Measurements from ENCODE around the gene ALDH5A1.

ALDH5A1 gene

DNA sequence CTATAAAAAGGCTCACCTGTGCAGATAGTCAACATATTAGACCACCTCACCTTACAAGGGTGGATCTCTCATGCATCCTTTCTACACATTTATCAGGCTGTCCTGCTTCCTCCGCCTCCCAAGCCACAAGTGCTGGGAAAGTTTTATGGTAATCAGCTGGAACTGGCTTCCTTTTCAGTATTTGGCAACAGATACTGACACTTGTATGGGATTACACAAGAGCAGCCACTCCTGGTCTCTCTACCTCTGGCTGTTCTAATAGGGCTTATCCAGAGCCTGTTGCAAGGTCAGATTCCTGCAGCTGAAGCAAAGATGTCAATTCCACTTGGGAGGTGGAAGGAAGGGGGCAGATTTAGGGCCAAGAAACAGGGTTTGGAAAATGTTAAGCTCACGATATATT, 4.9 kb upstream of the ALDH5A1 start:
- TF ChIP-seq REST (IDR thresholded peaks at IDR 0.05; ENCODE audit: insufficient read depth in 1 of 2, low read depth in 2 of 2, low read length in 2 of 2) (no peak), FOXP2 (optimal IDR thresholded peaks at IDR 0.05; ENCODE audit: borderline replicate concordance, extremely low read depth, extremely low read length, insufficient read depth) (no peak), TAF1 (IDR thresholded peaks at IDR 0.05; ENCODE audit: borderline replicate concordance, insufficient read depth, low read length) (no peak), SIN3A (IDR thresholded peaks at IDR 0.05; ENCODE audit: borderline replicate concordance, insufficient read depth, low read length) (no peak)

GRCh38 chr6:24490948-24491347, 3.8 kb upstream of the ALDH5A1 start:
- TF ChIP-seq TAF1 (IDR thresholded peaks at IDR 0.05; ENCODE audit: borderline replicate concordance, insufficient read depth, low read length): no peak
- no peak for TF ChIP-seq FOXP2 (optimal IDR thresholded peaks at IDR 0.05; ENCODE audit: borderline replicate concordance, extremely low read depth, extremely low read length, insufficient read depth)
- TF ChIP-seq POLR2AphosphoS5 (IDR thresholded peaks at IDR 0.05; ENCODE audit: low read depth, low read length): no peak
- TF ChIP-seq SIN3A (IDR thresholded peaks at IDR 0.05; ENCODE audit: borderline replicate concordance, insufficient read depth, low read length): no peak
- TF ChIP-seq REST (IDR thresholded peaks at IDR 0.05; ENCODE audit: insufficient read depth in 1 of 2, low read depth in 2 of 2, low read length in 2 of 2): no peak

DNA sequence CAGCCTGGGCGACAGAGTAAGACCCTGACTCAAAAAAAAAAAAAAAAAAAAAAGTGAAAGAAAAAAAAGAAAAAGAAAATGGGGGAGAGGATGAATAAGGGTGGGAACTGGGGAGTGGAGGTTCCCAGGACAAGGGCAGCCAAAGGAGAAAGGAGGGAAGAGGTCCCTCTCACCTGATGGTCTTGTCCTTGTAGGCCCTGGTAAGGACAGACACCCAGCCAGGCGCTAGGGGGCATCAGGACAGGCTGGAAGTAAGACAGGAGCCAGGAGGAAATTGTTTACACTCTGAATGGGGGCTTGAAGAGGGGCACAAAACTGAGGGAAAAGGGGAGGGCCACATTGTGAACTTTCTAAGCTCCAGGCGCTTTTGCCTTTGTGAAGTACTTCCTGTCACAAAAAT, 2.3 kb upstream of the ALDH5A1 start:
- no peak for TF ChIP-seq FOXP2 (optimal IDR thresholded peaks at IDR 0.05; ENCODE audit: borderline replicate concordance, extremely low read depth, extremely low read length, insufficient read depth)
- no peak for TF ChIP-seq POLR2AphosphoS5 (IDR thresholded peaks at IDR 0.05; ENCODE audit: low read depth, low read length)
- TF ChIP-seq SIN3A (IDR thresholded peaks at IDR 0.05; ENCODE audit: borderline replicate concordance, insufficient read depth, low read length): no peak
- TF ChIP-seq REST (IDR thresholded peaks at IDR 0.05; ENCODE audit: insufficient read depth in 1 of 2, low read depth in 2 of 2, low read length in 2 of 2): no peak
- no peak for TF ChIP-seq TAF1 (IDR thresholded peaks at IDR 0.05; ENCODE audit: borderline replicate concordance, insufficient read depth, low read length)

- no peak for TF ChIP-seq POLR2AphosphoS5 (IDR thresholded peaks at IDR 0.05; ENCODE audit: low read depth, low read length)
- TF ChIP-seq TAF1 (IDR thresholded peaks at IDR 0.05; ENCODE audit: borderline replicate concordance, insufficient read depth, low read length): no peak
- no peak for TF ChIP-seq FOXP2 (optimal IDR thresholded peaks at IDR 0.05; ENCODE audit: borderline replicate concordance, extremely low read depth, extremely low read length, insufficient read depth)
- TF ChIP-seq REST (IDR thresholded peaks at IDR 0.05; ENCODE audit: insufficient read depth in 1 of 2, low read depth in 2 of 2, low read length in 2 of 2): no peak
- no peak for TF ChIP-seq SIN3A (IDR thresholded peaks at IDR 0.05; ENCODE audit: borderline replicate concordance, insufficient read depth, low read length)
Observed at GRCh38 chr6:24493945-24494820, 586 bp upstream of the ALDH5A1 start.

Data from PFSK-1 (cell line).